NCI-H1092 treated with DMSO at 0.1 percent for 48 hours (cell line): Measurements from ENCODE around the gene PGM2.

Experiments used
- DNase-seq: peaks from one replicate; lab custom pipeline; 2025; lab: John Stamatoyannopoulos, UW

The PGM2 gene

GRCh38 chr4:37864786-37865185 is 38.3 kb downstream of the PGM2 start:
- DNase-seq: no peak

DNA sequence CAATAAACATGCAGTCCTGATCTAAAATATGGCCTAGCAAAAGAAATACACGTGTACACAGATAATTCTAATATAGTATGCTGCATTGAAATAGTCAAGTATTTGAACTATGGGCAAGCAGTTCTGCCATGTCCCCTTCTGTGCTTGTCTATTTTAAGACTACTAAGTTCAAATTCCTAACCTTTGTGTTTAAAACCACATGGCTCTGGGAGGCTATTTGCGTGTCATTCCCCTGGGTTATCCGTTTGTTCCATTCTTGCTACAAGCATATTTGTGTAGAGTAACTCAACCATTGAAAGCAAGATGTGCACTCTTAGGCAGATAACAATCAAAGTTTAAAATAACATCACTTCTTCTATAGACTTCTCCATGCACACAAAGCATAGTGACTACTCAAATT is 39.0 kb downstream of the PGM2 start:
- DNase-seq: no peak

- DNase-seq: no peak
Measured at GRCh38 chr4:37867102-37867501, 40.6 kb downstream of the PGM2 start.

DNA sequence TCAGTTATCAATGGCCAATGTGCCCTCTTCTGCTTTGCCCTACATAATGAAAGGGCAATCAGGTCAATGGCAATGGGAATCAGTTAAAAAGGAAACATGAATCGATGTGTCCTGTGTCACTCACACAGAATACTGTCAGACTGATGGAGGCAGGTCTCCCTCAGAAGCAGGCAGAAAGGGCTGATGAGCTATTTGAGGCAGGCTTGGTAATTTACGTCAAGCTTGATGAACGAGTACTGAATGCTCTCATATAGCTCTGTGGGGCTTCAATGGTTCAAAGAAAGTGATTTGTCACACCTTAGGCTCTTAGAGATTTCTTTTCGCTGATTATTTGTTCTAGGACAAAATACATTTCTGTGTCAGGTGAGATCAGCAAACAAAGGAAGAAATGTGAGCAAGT is 41.8 kb downstream of the PGM2 start:
- no peak for DNase-seq

DNA sequence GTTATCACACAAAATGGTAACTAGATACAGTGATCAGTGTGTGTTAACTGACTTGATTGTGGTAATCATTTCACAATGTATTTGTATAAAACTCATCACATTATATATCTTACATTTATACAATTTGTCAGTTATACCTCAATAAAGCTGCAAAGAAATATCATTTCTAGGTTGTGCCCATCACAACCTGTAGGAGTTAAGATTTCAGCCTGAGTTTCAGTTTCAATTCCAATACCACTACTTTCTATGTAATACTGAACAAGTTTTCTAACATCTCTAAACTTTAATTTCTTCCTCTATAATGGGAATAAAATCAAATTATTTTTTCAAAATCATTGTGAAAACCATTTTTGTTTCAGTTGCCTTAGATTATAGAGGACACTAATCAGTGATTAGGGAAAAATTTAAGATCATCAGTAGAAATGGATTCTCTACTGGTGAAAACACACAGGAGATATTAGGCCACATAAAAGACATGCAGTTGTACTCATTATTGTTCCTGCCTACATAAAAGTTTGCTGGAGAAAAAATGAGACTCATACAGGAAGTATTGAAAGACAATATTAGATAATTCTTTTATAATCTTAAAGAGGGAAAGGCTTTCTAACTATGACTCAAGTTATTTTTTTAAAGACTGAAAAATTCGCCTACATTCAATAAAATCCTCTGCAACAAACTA is 46.0 kb downstream of the PGM2 start:
- no peak for DNase-seq

DNA sequence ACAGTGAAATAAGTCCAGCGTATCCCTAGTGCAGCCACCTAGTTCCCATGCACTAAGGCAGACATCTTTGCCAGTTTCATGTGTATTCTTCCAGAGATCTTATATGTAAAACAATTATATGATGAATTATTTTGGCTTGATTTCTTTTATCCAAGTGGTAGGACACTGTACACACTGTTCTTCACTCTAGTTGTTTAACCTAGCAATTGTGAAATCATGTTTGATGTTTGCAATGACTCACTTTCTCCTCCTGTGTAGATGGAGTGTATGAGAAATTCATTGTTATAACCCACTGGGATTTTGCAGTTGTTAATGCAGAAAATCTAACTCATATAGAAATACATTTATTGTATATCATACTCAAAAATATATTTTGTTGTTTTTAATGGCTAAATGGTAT is 46.9 kb downstream of the PGM2 start:
- DNase-seq: no peak

GRCh38 chr4:37876156-37876555 is 49.7 kb downstream of the PGM2 start:
- DNase-seq: no peak

DNA sequence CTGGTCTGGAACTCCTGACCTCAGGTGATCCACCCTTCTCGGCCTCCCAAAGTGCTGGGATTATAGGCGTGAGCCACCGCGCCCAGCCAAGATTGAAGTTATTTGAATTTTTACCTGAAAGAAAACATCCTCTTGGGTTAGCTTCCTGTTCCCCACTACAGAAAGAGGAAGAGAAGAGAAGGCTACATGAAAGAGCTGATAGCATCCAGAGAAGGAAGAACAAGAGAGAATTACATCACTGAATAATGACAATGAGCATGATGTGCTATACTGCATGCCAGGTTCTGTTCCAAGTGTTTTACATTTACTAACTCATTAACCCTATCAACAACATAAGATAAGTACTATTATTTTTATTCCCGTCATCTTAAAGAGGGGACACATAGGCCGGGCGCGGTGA is 52.9 kb downstream of the PGM2 start:
- no peak for DNase-seq

DNA sequence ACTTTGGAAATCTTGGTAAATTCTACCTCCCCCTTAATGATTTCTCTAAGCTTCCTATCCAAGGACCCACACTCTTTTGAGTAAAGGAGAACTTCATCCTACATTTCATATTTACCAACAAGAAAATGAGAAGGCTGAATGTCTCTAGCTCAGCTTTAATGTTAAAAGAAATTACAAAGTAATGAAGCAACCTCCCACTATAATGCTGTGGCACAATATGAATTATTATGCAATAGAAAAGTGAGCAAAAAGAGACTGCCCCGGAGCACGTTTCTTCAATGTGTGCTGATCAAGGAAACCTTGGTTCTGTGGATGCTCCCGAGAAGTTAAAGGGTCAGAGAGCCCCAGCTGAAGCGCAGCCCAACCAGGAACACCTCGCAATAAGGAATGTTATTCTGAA is 55.3 kb downstream of the PGM2 start:
- DNase-seq: no peak

DNA sequence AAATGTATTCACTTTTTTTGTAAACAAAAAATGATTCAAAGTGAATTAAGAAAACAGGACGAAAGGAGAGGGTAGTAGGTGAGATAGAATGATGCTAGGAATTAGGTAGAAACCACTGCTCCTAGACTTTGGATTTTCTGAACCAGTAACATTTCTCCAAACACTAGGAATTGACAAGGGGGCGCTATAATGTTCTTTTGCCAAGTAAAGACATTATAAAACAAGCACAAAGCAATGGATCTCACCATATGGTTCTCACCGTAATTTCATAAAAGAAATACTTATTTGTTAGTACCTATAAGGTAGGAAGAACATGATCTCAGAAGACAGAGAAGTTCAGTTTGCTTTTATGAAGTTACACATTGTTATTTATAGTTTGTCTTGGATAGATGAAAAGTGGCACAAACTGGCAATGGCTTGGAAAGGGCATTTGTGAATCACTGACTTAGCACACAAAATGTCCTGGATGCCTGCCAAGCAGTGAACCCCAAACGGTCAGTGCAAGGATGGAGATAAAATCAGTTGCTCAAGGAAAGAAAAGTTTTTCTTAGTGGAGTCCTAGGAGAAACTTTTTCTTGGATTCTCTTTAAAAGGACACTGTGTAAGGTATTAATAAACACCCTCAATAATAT is 56.3 kb downstream of the PGM2 start:
- DNase-seq: no peak

- no peak for DNase-seq
Measured at GRCh38 chr4:37884855-37885487, 58.5 kb downstream of the PGM2 start.

DNA sequence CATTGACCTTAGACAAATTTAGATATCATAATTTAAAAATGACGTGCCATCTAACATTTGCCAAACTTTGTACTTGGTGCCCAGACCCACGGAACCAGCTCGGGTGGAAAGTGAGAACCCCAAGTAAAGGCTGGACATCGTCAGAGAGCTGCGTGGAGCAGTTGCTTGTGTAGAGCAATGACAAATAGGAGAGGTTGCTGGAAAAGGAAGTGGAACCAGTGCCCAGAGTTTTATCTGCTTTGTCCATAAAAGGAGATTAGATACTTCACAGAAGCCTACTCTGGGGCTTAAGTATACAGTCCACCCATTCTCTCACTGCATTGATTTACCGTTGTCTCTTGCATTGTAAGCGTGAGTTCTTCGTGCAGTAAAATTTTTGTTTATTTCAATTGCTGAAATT is 59.0 kb downstream of the PGM2 start:
- no peak for DNase-seq

GRCh38 chr4:37889849-37890800 is 63.6 kb downstream of the PGM2 start:
- peak; percentile 43 for DNase-seq

DNA sequence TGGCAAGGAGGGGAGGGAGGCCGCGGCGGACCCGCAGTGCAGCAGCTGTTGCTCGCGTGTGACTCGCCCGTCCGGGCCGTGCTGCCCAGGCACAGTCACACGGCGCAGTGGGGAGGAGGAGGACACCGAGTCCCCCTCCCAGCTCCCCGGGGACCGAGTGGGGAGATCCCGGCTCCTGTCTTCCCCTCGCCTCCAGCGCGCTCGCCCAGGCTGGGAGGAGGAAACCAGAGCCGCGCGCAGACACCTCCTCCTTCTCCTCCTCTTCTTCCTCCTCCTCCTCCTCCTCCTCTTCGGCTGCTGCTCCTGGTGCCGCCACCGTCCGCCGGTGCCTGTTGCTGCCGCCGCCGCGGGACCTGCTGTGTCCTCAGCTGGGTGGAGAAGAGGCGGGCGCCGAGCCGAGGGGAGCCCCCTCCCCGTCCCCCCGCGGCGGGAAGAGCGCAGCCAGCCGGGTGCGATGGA is 64.3 kb downstream of the PGM2 start, which contains the start of gene TBC1D1:
Gene TBC1D1, plus strand, starts transcription at position 284 of the 459 bp plus-strand sequence. CDS start 11,012 bp downstream, outside the sequence.
- no peak for DNase-seq

DNA sequence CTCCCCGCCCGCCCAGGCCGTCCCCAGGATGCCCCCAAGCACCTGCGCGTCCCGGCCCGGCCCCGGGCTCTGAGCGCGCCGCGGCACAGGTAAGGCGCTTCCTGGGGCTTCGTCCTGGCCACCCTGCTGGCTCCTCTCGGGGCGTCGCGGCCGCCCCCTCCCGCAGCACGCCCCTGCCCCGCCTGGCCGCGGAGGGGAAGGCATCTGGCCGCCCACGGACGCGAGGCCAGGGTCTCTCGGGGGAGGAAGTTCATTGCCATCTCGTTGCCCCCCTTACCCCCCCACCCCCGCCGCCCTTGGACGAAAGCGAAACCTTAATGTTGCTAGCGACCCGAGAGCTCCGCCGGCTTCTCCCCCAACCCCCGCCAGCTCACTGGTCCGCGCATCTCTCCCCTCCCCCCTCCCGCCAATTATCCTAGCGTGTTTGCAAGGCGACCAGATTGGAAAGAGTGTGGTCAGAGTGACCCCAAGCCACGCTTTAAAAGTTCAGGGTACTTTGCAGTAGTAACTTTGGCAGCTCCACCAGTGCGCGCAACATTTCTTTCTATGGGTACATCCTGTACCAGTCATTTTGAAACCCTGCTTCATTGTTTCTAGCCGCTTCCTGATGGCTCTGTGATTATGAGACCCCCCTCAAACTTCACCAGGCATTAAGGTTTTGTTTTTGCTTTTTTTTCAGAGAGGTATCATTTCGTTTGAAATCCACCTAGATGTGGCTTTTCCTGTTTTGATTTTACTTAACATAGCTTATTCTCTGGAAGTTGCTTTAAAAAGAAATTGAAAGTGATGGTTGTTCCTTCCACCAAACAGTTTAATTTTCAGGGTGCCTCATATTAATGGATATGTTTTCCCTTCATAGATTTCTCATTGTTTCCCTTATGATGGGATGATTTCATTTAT is 65.0 kb downstream of the PGM2 start:
- no peak for DNase-seq

DNA sequence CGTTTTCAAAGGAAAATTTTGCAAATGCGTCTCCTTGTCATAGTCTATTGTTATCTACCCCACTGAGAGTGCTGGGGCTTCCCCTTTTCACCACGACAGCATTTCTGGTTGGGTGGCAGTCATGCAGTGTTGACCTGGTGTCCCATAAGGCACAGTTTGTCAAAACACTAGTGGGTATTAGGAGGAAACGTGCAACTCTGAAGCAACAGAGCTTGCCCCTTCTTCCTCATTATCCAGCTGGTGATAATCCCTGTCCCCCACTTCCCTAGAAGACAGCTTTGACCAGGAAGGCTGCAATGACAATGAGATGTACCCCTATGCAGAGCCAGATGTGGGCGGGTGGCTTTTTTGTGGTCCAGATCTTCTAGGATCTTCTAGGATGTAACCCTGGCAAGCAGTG is 66.2 kb downstream of the PGM2 start:
- DNase-seq: no peak

DNA sequence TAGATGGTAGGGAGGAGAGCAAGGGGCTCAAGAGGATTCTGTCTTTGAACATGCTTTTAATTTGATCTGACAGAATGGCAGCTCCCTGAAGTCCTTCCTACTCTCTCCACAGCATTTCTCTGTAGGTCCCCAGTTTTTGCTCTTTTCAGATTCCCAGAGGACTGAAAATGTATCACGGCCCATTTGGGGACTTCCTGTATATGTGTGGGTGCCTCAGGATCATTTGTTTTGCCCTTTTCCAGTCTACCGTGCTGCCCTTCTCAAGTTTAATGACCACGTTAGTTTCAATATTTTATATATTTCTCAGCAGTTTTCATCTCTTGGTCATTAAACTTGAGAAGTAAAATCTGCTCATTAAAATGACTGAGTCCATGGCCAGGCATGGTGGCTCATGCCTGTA is 66.7 kb downstream of the PGM2 start:
- no peak for DNase-seq

DNA sequence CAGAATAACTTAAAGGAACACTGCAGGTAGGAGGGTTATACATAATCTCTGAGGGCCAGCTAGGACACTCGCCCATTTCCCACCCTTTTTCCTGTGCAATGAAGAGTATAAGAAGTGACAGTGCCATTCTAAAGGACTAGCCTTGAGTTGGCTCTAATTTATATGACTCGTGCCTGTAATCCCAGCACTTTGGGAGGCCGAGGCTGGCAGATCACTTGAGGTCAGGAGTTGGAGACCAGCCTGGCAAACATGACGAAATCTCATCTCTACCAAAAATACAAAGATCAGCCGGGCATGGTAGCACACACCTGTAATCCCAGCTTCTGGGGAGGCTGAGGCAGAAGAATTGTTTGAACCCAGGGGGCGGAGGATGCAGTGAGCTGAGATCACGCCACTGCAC is 68.8 kb downstream of the PGM2 start:
- no peak for DNase-seq

GRCh38 chr4:37896206-37896860 is 69.8 kb downstream of the PGM2 start:
- no peak for DNase-seq

- DNase-seq: no peak
Measured at GRCh38 chr4:37902212-37902611, 75.7 kb downstream of the PGM2 start.
